Measurements from ENCODE around the gene TNIP2. TPM values are rescaled to one million over a fixed set of nuclear protein-coding genes. Genes with fewer than 3 reads are reported as not detected.
"Not testable (repeated sequence)": the region's sequence is repeated elsewhere in the genome, so short reads cannot be mapped to it uniquely, and the experiment has no call there.

Gene TNIP2
- polyA plus RNA-seq, 2 donors = 29.3 to 29.7 TPM

- Histone ChIP-seq H3K4me3 (ENCODE audit: low read depth in 1 of 2, low read length in 2 of 2) (no peak overlapping the region), H3K36me3 (ENCODE audit: control insufficient read depth in 2 of 2, insufficient read depth in 2 of 2, low read length in 1 of 2) (no peaks in the 10 kb centered on the region), H3K27me3 (ENCODE audit: control insufficient read depth in 1 of 2, insufficient read depth in 2 of 2, low read length in 2 of 2) (no peaks in the 10 kb centered on the region), H3K27ac (ENCODE audit: low read depth in 2 of 2, low read length in 1 of 2) (no peak overlapping the region), H3K4me1 (ENCODE audit: control insufficient read depth in 2 of 2, insufficient read depth in 2 of 2, low read length in 1 of 2) (peaks cover under 1 to 15% of the 10 kb centered on the region in 2 donors), H3K9me3 (ENCODE audit: control insufficient read depth in 2 of 2, insufficient read depth in 1 of 2, low read depth in 1 of 2, low read length in 1 of 2) (peaks cover 0 to 4% of the 10 kb centered on the region in 2 donors)
- WGBS, 2 donors = 72 to 76% methylated on average over 4 of the region's 4 CpGs
Observed at GRCh38 chr4:2788532-2789103, 32.5 kb upstream of the TNIP2 start.

GRCh38 chr4:2788101-2788500 is 32.0 kb upstream of the TNIP2 start:
- no peaks in the 10 kb centered on the region for H3K27me3 ChIP-seq (ENCODE audit: control insufficient read depth in 1 of 2, insufficient read depth in 2 of 2, low read length in 2 of 2)
- peaks cover 0 to 13% of the 10 kb centered on the region in 2 donors for H3K4me1 ChIP-seq (ENCODE audit: control insufficient read depth in 2 of 2, insufficient read depth in 2 of 2, low read length in 1 of 2)
- WGBS, 2 donors = 78 to 92% methylated on average over 7 of the region's 7 CpGs
- H3K36me3 ChIP-seq (ENCODE audit: control insufficient read depth in 2 of 2, insufficient read depth in 2 of 2, low read length in 1 of 2) = no peaks in the 10 kb centered on the region
- peaks cover 0 to 4% of the 10 kb centered on the region in 2 donors for H3K9me3 ChIP-seq (ENCODE audit: control insufficient read depth in 2 of 2, insufficient read depth in 1 of 2, low read depth in 1 of 2, low read length in 1 of 2)
- H3K4me3 ChIP-seq (ENCODE audit: low read depth in 1 of 2, low read length in 2 of 2) = no peak overlapping the region
- no peak overlapping the region for H3K27ac ChIP-seq (ENCODE audit: low read depth in 2 of 2, low read length in 1 of 2)

GRCh38 chr4:2787230-2788100 is 31.3 kb upstream of the TNIP2 start:
- 69 to 71% methylated on average over 18 of the region's 18 CpGs for WGBS, 2 donors
- H3K27me3 ChIP-seq (ENCODE audit: control insufficient read depth in 1 of 2, insufficient read depth in 2 of 2, low read length in 2 of 2) = no peaks in the 10 kb centered on the region
- H3K9me3 ChIP-seq (ENCODE audit: control insufficient read depth in 2 of 2, insufficient read depth in 1 of 2, low read depth in 1 of 2, low read length in 1 of 2) = peaks cover 0 to 4% of the 10 kb centered on the region in 2 donors
- peaks cover 0 to 13% of the 10 kb centered on the region in 2 donors for H3K4me1 ChIP-seq (ENCODE audit: control insufficient read depth in 2 of 2, insufficient read depth in 2 of 2, low read length in 1 of 2)
- peak overlapping the region; percentile 16 to 36 for H3K27ac ChIP-seq (ENCODE audit: low read depth in 2 of 2, low read length in 1 of 2)
- no peak overlapping the region for H3K4me3 ChIP-seq (ENCODE audit: low read depth in 1 of 2, low read length in 2 of 2)
- no peaks in the 10 kb centered on the region for H3K36me3 ChIP-seq (ENCODE audit: control insufficient read depth in 2 of 2, insufficient read depth in 2 of 2, low read length in 1 of 2)

- WGBS, 2 donors = 86 to 88% methylated on average over 9 of the region's 9 CpGs
- Histone ChIP-seq H3K27me3 (ENCODE audit: control insufficient read depth in 1 of 2, insufficient read depth in 2 of 2, low read length in 2 of 2) (no peaks in the 10 kb centered on the region), H3K27ac (ENCODE audit: low read depth in 2 of 2, low read length in 1 of 2) (no peak overlapping the region), H3K36me3 (ENCODE audit: control insufficient read depth in 2 of 2, insufficient read depth in 2 of 2, low read length in 1 of 2) (no peaks in the 10 kb centered on the region), H3K4me1 (ENCODE audit: control insufficient read depth in 2 of 2, insufficient read depth in 2 of 2, low read length in 1 of 2) (peaks cover 0 to 11% of the 10 kb centered on the region in 2 donors), H3K4me3 (ENCODE audit: low read depth in 1 of 2, low read length in 2 of 2) (no peak overlapping the region), H3K9me3 (ENCODE audit: control insufficient read depth in 2 of 2, insufficient read depth in 1 of 2, low read depth in 1 of 2, low read length in 1 of 2) (peaks cover 0 to 4% of the 10 kb centered on the region in 2 donors)
Observed at GRCh38 chr4:2786794-2787229, 30.7 kb upstream of the TNIP2 start.

GRCh38 chr4:2786152-2786671 is 30.1 kb upstream of the TNIP2 start:
- 77 to 84% methylated on average over 7 of the region's 7 CpGs for WGBS, 2 donors
- Histone ChIP-seq H3K27me3 (ENCODE audit: control insufficient read depth in 1 of 2, insufficient read depth in 2 of 2, low read length in 2 of 2) (no peaks in the 10 kb centered on the region), H3K27ac (ENCODE audit: low read depth in 2 of 2, low read length in 1 of 2) (no peak overlapping the region)

GRCh38 chr4:2785613-2786012 is 29.5 kb upstream of the TNIP2 start:
- 52 to 63% methylated on average over 4 of the region's 4 CpGs for WGBS, 2 donors
- no peak overlapping the region for H3K27ac ChIP-seq (ENCODE audit: low read depth in 2 of 2, low read length in 1 of 2)
- no peaks in the 10 kb centered on the region for H3K36me3 ChIP-seq (ENCODE audit: control insufficient read depth in 2 of 2, insufficient read depth in 2 of 2, low read length in 1 of 2)
- no peak overlapping the region for H3K4me3 ChIP-seq (ENCODE audit: low read depth in 1 of 2, low read length in 2 of 2)
- peaks cover 0 to 4% of the 10 kb centered on the region in 2 donors for H3K9me3 ChIP-seq (ENCODE audit: control insufficient read depth in 2 of 2, insufficient read depth in 1 of 2, low read depth in 1 of 2, low read length in 1 of 2)
- H3K4me1 ChIP-seq (ENCODE audit: control insufficient read depth in 2 of 2, insufficient read depth in 2 of 2, low read length in 1 of 2) = peaks cover 0 to 10% of the 10 kb centered on the region in 2 donors
- H3K27me3 ChIP-seq (ENCODE audit: control insufficient read depth in 1 of 2, insufficient read depth in 2 of 2, low read length in 2 of 2) = no peaks in the 10 kb centered on the region

More at GRCh38 chr4:2786152-2786671, 30.1 kb upstream of the TNIP2 start:
- Histone ChIP-seq H3K4me1 (ENCODE audit: control insufficient read depth in 2 of 2, insufficient read depth in 2 of 2, low read length in 1 of 2) (peaks cover 0 to 10% of the 10 kb centered on the region in 2 donors), H3K4me3 (ENCODE audit: low read depth in 1 of 2, low read length in 2 of 2) (no peak overlapping the region), H3K9me3 (ENCODE audit: control insufficient read depth in 2 of 2, insufficient read depth in 1 of 2, low read depth in 1 of 2, low read length in 1 of 2) (peaks cover 0 to 4% of the 10 kb centered on the region in 2 donors), H3K36me3 (ENCODE audit: control insufficient read depth in 2 of 2, insufficient read depth in 2 of 2, low read length in 1 of 2) (no peaks in the 10 kb centered on the region)

GRCh38 chr4:2783790-2784189 is 27.7 kb upstream of the TNIP2 start:
- no peaks in the 10 kb centered on the region for H3K27me3 ChIP-seq (ENCODE audit: control insufficient read depth in 1 of 2, insufficient read depth in 2 of 2, low read length in 2 of 2)
- 86 to 89% methylated on average over 4 of the region's 4 CpGs for WGBS, 2 donors
- peaks cover 0 to 4% of the 10 kb centered on the region in 2 donors for H3K9me3 ChIP-seq (ENCODE audit: control insufficient read depth in 2 of 2, insufficient read depth in 1 of 2, low read depth in 1 of 2, low read length in 1 of 2)
- no peak overlapping the region for H3K27ac ChIP-seq (ENCODE audit: low read depth in 2 of 2, low read length in 1 of 2)
- no peaks in the 10 kb centered on the region for H3K36me3 ChIP-seq (ENCODE audit: control insufficient read depth in 2 of 2, insufficient read depth in 2 of 2, low read length in 1 of 2)
- peaks cover 0 to 10% of the 10 kb centered on the region in 2 donors for H3K4me1 ChIP-seq (ENCODE audit: control insufficient read depth in 2 of 2, insufficient read depth in 2 of 2, low read length in 1 of 2)
- H3K4me3 ChIP-seq (ENCODE audit: low read depth in 1 of 2, low read length in 2 of 2) = no peak overlapping the region

- Histone ChIP-seq H3K36me3 (ENCODE audit: control insufficient read depth in 2 of 2, insufficient read depth in 2 of 2, low read length in 1 of 2) (no peaks in the 10 kb centered on the region), H3K4me1 (ENCODE audit: control insufficient read depth in 2 of 2, insufficient read depth in 2 of 2, low read length in 1 of 2) (peaks cover 0 to 3% of the 10 kb centered on the region in 2 donors), H3K9me3 (ENCODE audit: control insufficient read depth in 2 of 2, insufficient read depth in 1 of 2, low read depth in 1 of 2, low read length in 1 of 2) (peaks cover 0 to 4% of the 10 kb centered on the region in 2 donors), H3K4me3 (ENCODE audit: low read depth in 1 of 2, low read length in 2 of 2) (no peak overlapping the region), H3K27ac (ENCODE audit: low read depth in 2 of 2, low read length in 1 of 2) (no peak overlapping the region), H3K27me3 (ENCODE audit: control insufficient read depth in 1 of 2, insufficient read depth in 2 of 2, low read length in 2 of 2) (no peaks in the 10 kb centered on the region)
- WGBS, 2 donors = 92 to 93% methylated on average over 10 of the region's 10 CpGs
Observed at GRCh38 chr4:2781911-2782310, 25.8 kb upstream of the TNIP2 start.

- WGBS, 2 donors = 89 to 94% methylated on average over 5 of the region's 5 CpGs
- not testable (repeated sequence) for H3K9me3 ChIP-seq (ENCODE audit: control insufficient read depth in 2 of 2, insufficient read depth in 1 of 2, low read depth in 1 of 2, low read length in 1 of 2); H3K27ac ChIP-seq (ENCODE audit: low read depth in 2 of 2, low read length in 1 of 2); H3K4me3 ChIP-seq (ENCODE audit: low read depth in 1 of 2, low read length in 2 of 2); H3K36me3 ChIP-seq (ENCODE audit: control insufficient read depth in 2 of 2, insufficient read depth in 2 of 2, low read length in 1 of 2); H3K4me1 ChIP-seq (ENCODE audit: control insufficient read depth in 2 of 2, insufficient read depth in 2 of 2, low read length in 1 of 2); H3K27me3 ChIP-seq (ENCODE audit: control insufficient read depth in 1 of 2, insufficient read depth in 2 of 2, low read length in 2 of 2)
Observed at GRCh38 chr4:2780643-2781042, 24.5 kb upstream of the TNIP2 start.

Measured in esophagus (tissue), 2 donors.